PC-9 (cell line): ENCODE data around the gene TM9SF1. TPM values are rescaled to one million over a fixed set of nuclear protein-coding genes. Genes with fewer than 3 reads are reported as not detected.

ENCODE experiments used
- BruUV-seq: library from RNA; stranded (reverse); fragments of 400-500 nt; replicated peaks from 2 replicates; lab custom pipeline; 2021; lab: Mats Ljungman, UMichigan
- CTCF ChIA-PET: fragments of 300-600 bp; sonication (Branson Sonifier 250); formaldehyde crosslinking; loops from one replicate; lab custom pipeline; 2022; ENCODE audit warnings: antibody characterized with exemption; lab: Charles Lee
- POLR2A ChIA-PET: fragments of 300-600 bp; sonication (Branson Sonifier 250); formaldehyde crosslinking; loops from one replicate; lab custom pipeline; 2022; ENCODE audit warnings: antibody characterized with exemption; ENCODE audit not compliant: unreplicated experiment; lab: Charles Lee
- DNase-seq, 2 experiments: peaks; one replicate each; pipeline versions ENCODE4 v3.0.0 to v3.0.0-alpha.2; 2015 to 2022; ENCODE audit warnings: mixed read lengths in 1 of 2
- H2AFZ ChIP-seq: fragments of 200-600 bp; sonication (generic); 2 replicates; pipeline ENCODE4 v1.8.1; 2017; ENCODE audit warnings: antibody characterized with exemption
- H3F3A ChIP-seq: fragments of 200-600 bp; sonication (generic); 2 replicates; pipeline ENCODE4 v1.8.1; 2017; ENCODE audit warnings: antibody characterized with exemption, mild to moderate bottlenecking, low read depth; ENCODE audit not compliant: insufficient read depth
- H3K27ac ChIP-seq: fragments of 200-600 bp; sonication (generic); 2 replicates; pipeline ENCODE4 v1.6.1; 2016; ENCODE audit warnings: mixed run types
- H3K27me3 ChIP-seq: fragments of 200-600 bp; sonication (generic); 2 replicates; pipeline ENCODE4 v1.6.1; 2016; ENCODE audit warnings: low read depth, mixed run types; ENCODE audit not compliant: insufficient read depth
- H3K36me3 ChIP-seq: fragments of 200-600 bp; sonication (generic); 2 replicates; pipeline ENCODE4 v1.6.1; 2016; ENCODE audit warnings: low read depth, mixed run types
- H3K4me1 ChIP-seq: fragments of 200-600 bp; sonication (generic); replicated peaks from 2 replicates; pipeline ENCODE4 v1.6.1; 2016; ENCODE audit warnings: mixed run types; ENCODE audit not compliant: insufficient read depth
- H3K4me2 ChIP-seq: fragments of 200-600 bp; sonication (generic); 2 replicates; pipeline ENCODE4 v1.6.1; 2017; ENCODE audit warnings: mixed run types
- H3K4me3 ChIP-seq: fragments of 200-600 bp; sonication (generic); 2 replicates; pipeline ENCODE4 v1.6.1; 2016; ENCODE audit warnings: mixed run types
- H3K79me2 ChIP-seq: fragments of 200-600 bp; sonication (generic); 2 replicates; pipeline ENCODE4 v1.6.1; 2017; ENCODE audit warnings: low read depth, mixed run types
- H3K9me2 ChIP-seq: fragments of 200-600 bp; sonication (generic); 2 replicates; pipeline ENCODE4 v1.8.1; 2017; ENCODE audit warnings: mild to moderate bottlenecking; ENCODE audit not compliant: insufficient read depth
- H3K9me3 ChIP-seq: fragments of 200-600 bp; sonication (generic); 2 replicates; pipeline ENCODE4 v1.8.1; 2016; ENCODE audit warnings: low read depth; ENCODE audit not compliant: insufficient read depth
- H4K20me1 ChIP-seq: fragments of 200-600 bp; sonication (generic); 2 replicates; pipeline ENCODE4 v1.8.1; 2017; ENCODE audit not compliant: insufficient read depth
- EZH2 ChIP-seq: fragments of 200-600 bp; sonication (generic); IDR thresholded peaks from 2 replicates; pipeline ENCODE4 v1.8.0; 2017; ENCODE audit warnings: antibody characterized with exemption, low read depth
- intact Hi-C: fragments of 100-400 bp; cut with micrococcal nuclease; formaldehyde crosslinking; loops from one replicate; pipeline ENCODE4 v1.10.0; 2022; ENCODE audit not compliant: unreplicated experiment
- total RNA-seq: library from RNA; stranded (reverse); gene quantifications from 2 replicates; pipeline ENCODE4 v1.2.3, GENCODE V29; 2021
- TF ChIP-seq, protein P1 (sequence below): fragments of 200-600 bp; sonication (generic); conservative IDR thresholded peaks from 2 replicates; pipeline ENCODE4 v1.6.1; 2017; ENCODE audit warnings: mixed run types, antibody characterized with exemption, mild to moderate bottlenecking, moderate library complexity

TM9SF1 gene
- total RNA-seq, 1 experiment from 2014 or later: 37.3 TPM

DNA sequence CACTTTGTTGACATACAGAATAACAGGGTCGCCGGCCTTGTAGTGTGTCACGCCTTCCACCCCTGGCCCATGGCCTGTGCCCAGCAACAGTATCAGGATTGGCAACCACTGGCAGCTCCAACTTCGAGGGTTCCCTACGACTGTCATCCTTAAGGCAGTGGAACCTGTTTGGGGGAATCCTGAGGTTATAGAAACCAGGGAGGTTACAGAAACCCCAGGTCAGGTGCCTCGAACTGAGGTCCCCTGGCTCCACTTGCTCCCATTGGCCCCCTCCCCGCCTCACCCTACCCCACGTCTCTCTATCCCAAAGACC is 412 bp downstream of the TM9SF1 start:
- Histone ChIP-seq H2AFZ (peak overlapping the region; percentile 91), H3K9me3 (no peaks in the 10 kb centered on the region), H3K9me2 (no peaks in the 10 kb centered on the region), H3K27me3 (no peaks in the 10 kb centered on the region), H3K4me3 (peak overlapping the region; percentile 71), H3F3A (peaks cover 8% of the 10 kb centered on the region; the same call in 1 of the 2 replicates), H3K4me2 (peak overlapping the region; percentile 71), H3K4me1 (0 out of 2 replicates have a peak, but pooled peaks cover 7% of the 10 kb centered on the region), H3K36me3 (no peaks in the 10 kb centered on the region), H4K20me1 (no peaks in the 10 kb centered on the region), H3K27ac (peak overlapping the region; percentile 80; the same call in 1 of the 2 replicates), H3K79me2 (peaks cover 35% of the 10 kb centered on the region)
- ChIA-PET POLR2A (interaction anchor here (0.7 to 1.2 kb wide), 2 partner anchors 18 to 58 kb away, joined by 3 to 5 read pairs; partner anchors contain the start of gene CHMP4A), CTCF (no interaction called here)
- DNase-seq: no peak
- TF ChIP-seq EZH2: no peak
- TF ChIP-seq, protein P1, sequence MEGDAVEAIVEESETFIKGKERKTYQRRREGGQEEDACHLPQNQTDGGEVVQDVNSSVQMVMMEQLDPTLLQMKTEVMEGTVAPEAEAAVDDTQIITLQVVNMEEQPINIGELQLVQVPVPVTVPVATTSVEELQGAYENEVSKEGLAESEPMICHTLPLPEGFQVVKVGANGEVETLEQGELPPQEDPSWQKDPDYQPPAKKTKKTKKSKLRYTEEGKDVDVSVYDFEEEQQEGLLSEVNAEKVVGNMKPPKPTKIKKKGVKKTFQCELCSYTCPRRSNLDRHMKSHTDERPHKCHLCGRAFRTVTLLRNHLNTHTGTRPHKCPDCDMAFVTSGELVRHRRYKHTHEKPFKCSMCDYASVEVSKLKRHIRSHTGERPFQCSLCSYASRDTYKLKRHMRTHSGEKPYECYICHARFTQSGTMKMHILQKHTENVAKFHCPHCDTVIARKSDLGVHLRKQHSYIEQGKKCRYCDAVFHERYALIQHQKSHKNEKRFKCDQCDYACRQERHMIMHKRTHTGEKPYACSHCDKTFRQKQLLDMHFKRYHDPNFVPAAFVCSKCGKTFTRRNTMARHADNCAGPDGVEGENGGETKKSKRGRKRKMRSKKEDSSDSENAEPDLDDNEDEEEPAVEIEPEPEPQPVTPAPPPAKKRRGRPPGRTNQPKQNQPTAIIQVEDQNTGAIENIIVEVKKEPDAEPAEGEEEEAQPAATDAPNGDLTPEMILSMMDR: no peak
- BruUV-seq: no TSS peak
- intact Hi-C loops: loop anchor here (2.0 kb wide), 1 partner anchor 18 kb away; the partner anchor contains the start of gene CHMP4A

GRCh38 chr14:24194186-24194872 is 912 bp downstream of the TM9SF1 start:
- TSS peak; percentile 51 for BruUV-seq
- Histone ChIP-seq H3K79me2 (peaks cover 35% of the 10 kb centered on the region), H4K20me1 (no peaks in the 10 kb centered on the region)

GRCh38 chr14:24192933-24193332 is 2.3 kb downstream of the TM9SF1 start:
- Histone ChIP-seq H3K79me2 (peaks cover 36% of the 10 kb centered on the region), H3K9me2 (no peaks in the 10 kb centered on the region), H3F3A (peaks cover 11% of the 10 kb centered on the region; the same call in 1 of the 2 replicates), H3K9me3 (no peaks in the 10 kb centered on the region), H3K4me1 (peaks cover 14% of the 10 kb centered on the region), H3K36me3 (no peaks in the 10 kb centered on the region), H3K4me3 (no peak overlapping the region), H2AFZ (no peak overlapping the region), H3K27ac (no peak overlapping the region), H3K4me2 (no peak overlapping the region), H3K27me3 (no peaks in the 10 kb centered on the region), H4K20me1 (no peaks in the 10 kb centered on the region)
- intact Hi-C loops: no loop called here
- ChIA-PET POLR2A (no interaction called here), CTCF (no interaction called here)
- TF ChIP-seq, protein P1: no peak
- no peak for TF ChIP-seq EZH2
- DNase-seq: no peak
- BruUV-seq: no TSS peak

More at GRCh38 chr14:24194186-24194872, 912 bp downstream of the TM9SF1 start:
- Histone ChIP-seq H3K9me3 (no peaks in the 10 kb centered on the region), H3F3A (peaks cover 8% of the 10 kb centered on the region; the same call in 1 of the 2 replicates), H3K4me3 (peak overlapping the region; percentile 71; the same call in 1 of the 2 replicates), H3K4me1 (0 out of 2 replicates have a peak, but pooled peaks cover 9% of the 10 kb centered on the region), H3K27ac (no peak overlapping the region), H3K9me2 (no peaks in the 10 kb centered on the region), H2AFZ (no peak overlapping the region; the same call in 1 of the 2 replicates), H3K36me3 (no peaks in the 10 kb centered on the region), H3K4me2 (peak overlapping the region; percentile 71), H3K27me3 (no peaks in the 10 kb centered on the region)
- no peak for DNase-seq
- ChIA-PET POLR2A (interaction anchor here (1.2 kb wide), 1 partner anchor 57 kb away, joined by 5 read pairs; no protein-coding TSS in a partner anchor), CTCF (no interaction called here)
- TF ChIP-seq, protein P1: no peak
- TF ChIP-seq EZH2: no peak
- intact Hi-C loops: loop anchor here (2.0 kb wide), 1 partner anchor 18 kb away; the partner anchor contains the start of gene CHMP4A
